ENCODE measurements around the gene KLC1.

GRCh38 chr14:103616635-103617300 lies 12.2 kb upstream of the KLC1 start:
- TF ChIP-seq CTCF (IDR thresholded peaks at IDR 0.05 in 2 of 3, conservative IDR thresholded peaks at IDR 0.05 in 1 of 3; ENCODE audit: control insufficient read depth in 2 of 3, extremely low read depth in 1 of 3, insufficient read depth in 1 of 3, low read depth in 3 of 3, low read length in 3 of 3) (no peak), CBX5 (IDR thresholded peaks at IDR 0.05; ENCODE audit: low read depth) (no peak), MYC (IDR thresholded peaks at IDR 0.05; ENCODE audit: insufficient read depth, insufficient read length, insufficient replicate concordance, low read length, severe bottlenecking) (no peak), ZZZ3 (IDR thresholded peaks at IDR 0.05; ENCODE audit: control insufficient read depth, insufficient read length, low read depth) (no peak), EZH2 (IDR thresholded peaks at IDR 0.05; ENCODE audit: borderline replicate concordance, control insufficient read depth, low read depth, low read length) (no peak), BCL11A (IDR thresholded peaks at IDR 0.05; ENCODE audit: low read depth, low read length) (no peak), POLR2A (IDR thresholded peaks at IDR 0.05; ENCODE audit: low read depth, low read length) (no peak), YY1 (IDR thresholded peaks at IDR 0.05; ENCODE audit: low read depth, low read length) (no peak), TAF1 (IDR thresholded peaks at IDR 0.05; ENCODE audit: borderline replicate concordance, low read depth, low read length) (no peak)

Measured in GM12878 (cell line).